ENCODE measurements around the gene ZNF282.

- no peak for TF ChIP-seq POLR2A (IDR thresholded peaks at IDR 0.05)
- no peak for TF ChIP-seq CTCF (IDR thresholded peaks at IDR 0.05)
- TF ChIP-seq POLR2AphosphoS5 (IDR thresholded peaks at IDR 0.05) = no peak
Observed at GRCh38 chr7:149156898-149157297, 38.4 kb upstream of the ZNF282 start.

Measured in prostate gland (tissue), 2 donors.